SIG-M5 (cell line): ENCODE data around the gene RNF182.
"Not testable (repeated sequence)": the region's sequence is repeated elsewhere in the genome, so short reads cannot be mapped to it uniquely, and the experiment has no call there.

Experiments
- DNase-seq: peaks from one replicate; lab custom pipeline; 2025; lab: John Stamatoyannopoulos, UW

Gene RNF182, protein sequence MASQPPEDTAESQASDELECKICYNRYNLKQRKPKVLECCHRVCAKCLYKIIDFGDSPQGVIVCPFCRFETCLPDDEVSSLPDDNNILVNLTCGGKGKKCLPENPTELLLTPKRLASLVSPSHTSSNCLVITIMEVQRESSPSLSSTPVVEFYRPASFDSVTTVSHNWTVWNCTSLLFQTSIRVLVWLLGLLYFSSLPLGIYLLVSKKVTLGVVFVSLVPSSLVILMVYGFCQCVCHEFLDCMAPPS

DNA sequence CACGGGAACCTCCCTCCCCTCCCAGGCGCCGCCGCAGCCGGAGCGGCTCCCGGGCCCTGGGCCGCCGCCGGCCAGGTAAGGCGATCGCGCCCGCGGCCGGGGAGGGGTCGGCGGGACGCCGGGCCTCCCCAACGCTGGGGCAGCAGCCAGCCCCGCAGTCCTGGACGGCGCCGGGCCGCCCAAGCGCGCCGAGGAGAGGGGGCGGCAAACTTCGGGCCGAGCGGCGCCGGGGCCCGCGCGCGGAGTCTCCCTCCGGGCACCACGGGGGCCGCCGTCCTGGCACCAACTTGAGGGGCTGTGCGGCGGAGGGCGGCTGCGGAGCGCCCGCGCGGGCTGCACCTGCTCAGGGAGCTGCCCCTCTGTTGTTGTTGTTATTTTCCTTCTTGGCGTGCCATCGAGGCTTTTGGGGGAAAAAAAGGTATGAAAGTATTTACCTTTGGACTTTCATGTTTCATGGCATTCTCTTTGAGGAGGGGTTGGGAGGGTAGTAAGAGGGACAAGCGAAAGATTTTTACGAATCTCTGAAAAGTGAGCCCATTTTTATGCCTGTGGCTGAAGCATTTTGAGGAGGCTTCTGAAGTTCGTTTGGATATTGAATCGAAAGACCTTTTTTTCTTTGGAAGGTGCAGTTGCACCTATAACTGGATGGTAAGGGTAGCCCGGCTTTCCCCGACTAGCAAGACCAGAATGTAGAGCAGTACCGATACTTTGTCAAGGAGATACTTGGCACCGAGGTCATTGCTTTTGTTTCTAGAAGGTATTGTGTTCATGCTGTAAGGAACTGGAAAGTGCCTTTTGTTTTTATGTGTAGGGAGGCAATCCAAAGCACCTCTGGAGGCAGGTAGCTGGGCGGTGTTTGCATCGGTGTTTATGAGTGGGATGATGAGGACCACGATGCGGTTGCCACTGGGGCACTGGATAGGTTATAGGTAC, at the start of gene RNF182:
Gene RNF182, plus strand, starts transcription at position 4 of the 933 bp plus-strand sequence. CDS start 52,168 bp downstream, outside the sequence.
- no peak for DNase-seq

DNA sequence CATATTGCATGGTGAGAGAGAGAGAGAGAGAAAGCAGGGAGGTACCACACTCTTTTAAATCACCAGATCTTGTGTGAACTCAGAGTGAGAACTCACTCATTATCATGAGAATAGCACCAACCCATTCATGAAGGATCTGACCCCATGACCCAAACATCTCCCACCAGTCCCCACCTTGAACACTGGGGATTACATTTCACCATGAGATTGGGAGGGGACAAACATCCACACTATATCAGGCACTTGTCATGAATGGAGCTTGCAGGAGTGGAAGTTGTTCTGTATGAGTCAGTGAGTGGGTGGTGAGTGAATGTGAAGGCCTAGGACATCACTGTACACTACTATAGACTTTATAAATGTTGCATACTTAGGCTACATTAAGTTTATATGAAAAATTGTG, 47.7 kb upstream of the RNF182 start:
- no peak for DNase-seq

DNA sequence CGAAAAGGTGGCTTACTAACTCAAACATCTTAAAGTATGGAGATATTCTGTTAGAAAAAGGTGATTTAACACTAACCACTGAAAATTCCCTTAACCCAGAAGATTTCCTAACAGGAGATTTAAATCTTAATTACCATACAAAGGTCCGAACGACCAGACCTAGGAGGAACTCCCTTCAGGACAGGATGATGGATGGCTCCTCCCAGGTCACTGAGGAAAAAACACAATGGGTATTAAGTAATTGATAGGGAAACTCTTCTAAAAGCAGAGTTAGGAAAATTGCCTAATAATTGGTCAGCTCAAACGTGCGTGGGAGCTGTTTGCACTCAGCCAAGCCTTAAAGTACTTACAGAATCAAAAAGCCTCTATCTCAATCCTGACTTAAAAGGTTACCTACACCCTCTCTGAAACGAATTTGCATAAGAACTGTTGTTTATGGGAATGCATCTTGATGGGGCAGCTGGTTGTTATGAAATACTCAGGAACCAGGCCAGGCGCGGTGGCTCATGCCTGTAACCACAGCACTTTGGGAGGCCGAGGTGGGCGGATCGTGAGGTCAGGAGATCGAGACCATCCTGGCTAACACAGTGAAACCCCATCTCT, 44.6 kb upstream of the RNF182 start:
- DNase-seq: not testable (repeated sequence)

DNA sequence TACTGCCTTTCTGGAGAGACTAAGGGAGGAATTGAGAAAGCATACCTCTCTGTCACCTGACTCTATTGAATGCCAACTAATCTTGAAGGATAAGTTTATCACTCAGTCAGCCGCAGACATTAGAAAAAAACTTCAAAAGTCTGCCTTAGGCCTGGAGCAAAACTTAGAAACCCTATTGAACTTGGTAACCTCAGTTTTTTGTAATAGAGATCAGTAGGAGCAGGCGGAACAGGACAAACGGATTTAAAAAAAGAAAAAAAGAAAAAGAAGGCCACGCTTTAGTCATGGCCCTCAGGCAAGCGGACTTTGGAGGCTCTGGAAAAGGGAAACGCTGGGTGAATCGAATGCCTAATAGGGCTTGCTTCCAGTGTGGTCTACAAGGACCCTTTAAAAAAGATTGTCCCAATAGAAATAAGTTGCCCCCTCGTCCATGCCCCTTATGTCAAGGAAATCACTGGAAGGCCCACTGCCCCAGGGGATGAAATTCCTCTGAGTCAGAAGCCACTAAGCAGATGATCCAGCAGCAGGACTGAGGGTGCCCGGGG, 43.1 kb upstream of the RNF182 start:
- no peak for DNase-seq

DNA sequence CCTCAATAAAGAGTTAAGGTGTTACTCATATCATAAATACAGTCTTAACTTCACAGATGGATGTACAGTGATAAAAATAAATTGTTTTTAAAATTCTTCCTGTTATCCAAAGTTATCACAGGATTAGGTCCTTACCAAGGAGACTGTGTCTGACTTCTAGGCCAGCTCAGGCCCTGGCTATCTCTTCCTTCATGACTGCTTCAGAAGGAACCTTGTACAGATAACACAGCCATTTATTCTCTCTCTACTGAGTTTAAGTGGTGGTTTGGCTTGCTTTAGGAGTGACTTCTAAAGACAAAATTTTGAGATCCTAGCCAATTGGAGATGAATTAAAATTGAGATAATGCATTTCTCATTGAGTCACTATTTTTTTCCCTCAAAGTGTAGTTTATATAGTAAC, 40.8 kb upstream of the RNF182 start:
- DNase-seq: no peak

DNA sequence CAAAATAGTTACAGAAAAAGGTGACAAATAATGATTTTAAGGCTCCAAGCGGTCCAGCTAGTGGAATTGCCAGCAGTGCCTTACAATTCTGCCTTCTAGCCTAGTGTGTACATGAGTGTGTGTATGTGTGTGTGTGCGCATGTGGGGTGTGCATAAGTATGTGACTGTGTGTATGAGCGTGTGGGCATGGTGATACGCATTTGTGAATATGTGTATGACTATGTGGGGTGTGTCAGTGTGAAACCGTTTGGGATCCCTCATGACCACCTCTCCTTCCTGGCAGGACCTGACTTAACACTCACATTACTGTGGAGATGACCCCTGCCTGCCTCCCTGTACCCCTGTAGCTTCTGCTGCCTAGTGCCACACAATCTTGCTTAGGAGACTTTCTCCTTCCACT, 40.4 kb upstream of the RNF182 start:
- DNase-seq: no peak

DNA sequence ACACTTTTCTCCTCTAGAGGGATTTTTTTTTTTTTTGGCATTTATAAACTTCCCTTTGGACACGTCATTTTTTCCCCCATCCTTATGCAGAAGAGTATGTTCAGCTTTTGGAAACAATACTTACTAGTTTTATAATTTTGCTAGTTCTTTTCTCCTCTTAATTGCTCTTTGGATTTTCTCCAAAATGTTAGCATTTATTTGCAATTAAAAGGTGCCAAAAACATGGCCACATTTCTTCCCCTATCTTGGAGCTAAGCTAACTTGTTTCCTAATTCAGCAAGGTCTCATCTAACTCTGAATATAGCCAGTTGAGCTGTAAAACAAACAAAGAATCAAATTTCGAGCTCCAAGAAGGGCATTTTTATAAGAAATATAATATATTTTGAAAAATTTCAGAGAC, 39.2 kb upstream of the RNF182 start:
- no peak for DNase-seq

DNA sequence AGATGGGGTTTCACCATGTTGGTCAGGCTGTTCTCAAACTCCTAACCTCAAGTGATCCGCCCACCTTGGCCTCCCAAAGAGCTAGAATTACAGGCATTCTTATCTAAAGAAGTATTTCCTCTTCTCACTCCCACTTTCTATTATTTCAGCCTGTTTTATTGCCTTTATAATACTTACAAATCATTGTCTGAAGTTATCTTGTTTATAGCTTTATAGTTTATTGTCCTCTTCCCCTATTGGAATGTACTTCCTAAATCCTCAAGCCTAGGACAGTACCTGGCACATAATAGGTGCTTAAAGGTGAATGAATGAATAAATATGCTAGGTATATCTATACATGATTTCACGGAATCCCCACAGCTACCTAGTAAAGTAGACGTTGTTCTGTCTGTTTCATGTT, 37.8 kb upstream of the RNF182 start:
- no peak for DNase-seq

DNA sequence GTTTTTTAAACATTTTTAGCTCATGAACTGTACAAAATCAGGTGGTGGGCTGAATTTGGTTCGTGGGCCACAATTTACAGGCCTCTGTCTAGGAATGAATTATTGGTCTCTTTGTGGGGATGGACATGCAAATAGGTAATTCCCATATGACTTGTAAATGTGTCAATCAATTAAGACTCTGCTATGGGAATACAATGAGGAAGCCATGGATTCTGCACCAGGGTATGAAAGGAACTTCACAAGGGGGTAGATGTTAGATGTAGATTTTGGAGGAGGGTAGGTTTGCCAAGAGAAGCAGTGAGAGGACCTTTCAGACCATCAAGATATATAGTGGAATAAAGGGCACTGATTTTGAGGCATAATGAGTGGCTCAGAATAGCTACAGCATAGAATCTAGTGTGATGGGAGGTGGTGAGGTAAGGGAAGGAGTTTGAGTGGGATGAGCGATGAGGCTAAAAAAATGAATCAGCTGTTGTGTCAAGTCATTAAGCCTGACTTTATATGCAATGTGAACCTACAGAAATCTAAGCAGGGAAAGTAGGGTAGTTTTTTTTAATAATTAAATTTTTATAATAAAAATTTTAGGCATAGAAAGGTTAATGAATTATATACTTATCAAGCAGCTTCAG, 32.6 kb upstream of the RNF182 start:
- no peak for DNase-seq

DNA sequence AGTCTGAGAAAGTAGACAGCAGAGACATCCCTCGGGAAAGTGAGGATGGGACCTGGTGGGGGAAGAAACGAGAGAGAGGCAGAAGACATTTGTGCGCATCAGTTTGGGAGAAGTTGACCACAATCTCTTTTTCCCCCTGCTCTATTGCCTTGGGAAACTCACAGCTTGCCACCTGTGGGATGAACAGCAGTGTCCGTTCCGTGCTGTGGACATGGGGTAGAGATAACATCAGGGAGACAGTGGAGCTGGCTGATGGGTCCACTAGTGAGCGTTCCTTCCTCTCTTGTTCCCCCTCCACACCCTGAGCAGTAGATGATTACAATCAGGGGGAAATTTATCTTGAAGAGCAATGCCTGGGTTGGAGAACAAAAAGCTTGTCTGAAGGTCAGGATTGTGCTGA, 21.8 kb upstream of the RNF182 start:
- DNase-seq: no peak

DNA sequence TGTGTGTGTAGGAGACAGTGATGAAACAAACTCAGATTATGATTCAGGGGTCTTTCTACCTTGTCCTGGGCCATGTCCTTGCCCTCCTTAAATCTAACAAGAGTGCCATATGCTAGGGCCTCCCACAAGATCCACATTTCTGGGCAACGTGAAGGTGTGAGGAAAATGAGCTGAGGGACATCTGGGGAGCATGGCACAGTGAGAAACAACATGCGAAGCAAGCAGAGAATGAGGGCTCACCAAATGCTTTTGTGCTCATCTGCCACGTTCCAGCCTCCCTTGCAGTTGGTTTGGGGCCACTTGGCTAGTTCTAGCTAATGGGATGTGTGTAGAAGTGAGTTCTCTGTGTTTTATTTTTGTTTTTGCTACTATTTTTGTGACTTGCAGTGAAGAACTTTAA, 21.4 kb upstream of the RNF182 start:
- no peak for DNase-seq

DNA sequence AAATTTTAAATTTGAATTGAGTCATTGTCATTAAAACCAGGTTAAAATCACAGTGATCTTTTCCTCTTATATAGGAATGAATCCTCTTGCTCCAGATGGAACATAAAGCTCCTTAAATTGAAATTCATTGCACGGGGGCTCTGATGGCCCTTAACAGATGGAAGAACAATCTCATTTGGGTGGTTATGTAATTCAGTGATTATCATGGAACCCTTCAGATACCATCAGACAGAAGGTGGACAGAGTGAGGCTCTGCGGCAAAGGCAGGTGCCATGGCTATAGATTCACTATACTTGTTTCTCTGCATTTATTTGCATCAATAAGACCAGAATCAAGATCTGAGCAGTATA, 17.8 kb upstream of the RNF182 start:
- no peak for DNase-seq

DNA sequence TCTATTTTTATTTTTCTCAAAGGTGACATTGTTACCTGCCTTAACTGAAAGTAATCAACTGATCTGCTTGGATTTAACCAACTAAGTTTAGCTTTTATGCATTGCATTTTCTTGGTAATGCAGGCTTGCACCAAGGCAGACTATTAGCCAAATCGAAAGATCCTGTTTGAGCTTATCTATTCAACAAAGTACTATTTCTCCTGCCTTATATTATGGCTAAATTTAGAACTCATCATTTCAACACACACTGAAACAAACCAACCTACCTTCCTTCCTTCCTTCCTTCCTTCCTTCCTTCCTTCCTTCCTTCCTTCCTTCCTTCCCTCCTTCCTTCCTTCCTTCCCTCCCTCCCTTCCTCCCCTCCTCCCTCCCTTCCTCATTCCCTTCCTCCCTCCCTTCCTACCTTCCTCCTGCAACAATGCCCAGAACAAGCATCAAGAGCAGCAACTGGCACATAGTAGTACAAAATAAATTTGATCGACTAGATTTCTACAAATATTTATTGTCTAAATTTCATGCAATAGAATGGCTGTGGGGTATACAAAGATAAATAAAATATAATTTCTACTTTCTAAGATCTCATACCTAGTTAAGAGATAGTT, 17.0 kb upstream of the RNF182 start:
- no peak for DNase-seq

DNA sequence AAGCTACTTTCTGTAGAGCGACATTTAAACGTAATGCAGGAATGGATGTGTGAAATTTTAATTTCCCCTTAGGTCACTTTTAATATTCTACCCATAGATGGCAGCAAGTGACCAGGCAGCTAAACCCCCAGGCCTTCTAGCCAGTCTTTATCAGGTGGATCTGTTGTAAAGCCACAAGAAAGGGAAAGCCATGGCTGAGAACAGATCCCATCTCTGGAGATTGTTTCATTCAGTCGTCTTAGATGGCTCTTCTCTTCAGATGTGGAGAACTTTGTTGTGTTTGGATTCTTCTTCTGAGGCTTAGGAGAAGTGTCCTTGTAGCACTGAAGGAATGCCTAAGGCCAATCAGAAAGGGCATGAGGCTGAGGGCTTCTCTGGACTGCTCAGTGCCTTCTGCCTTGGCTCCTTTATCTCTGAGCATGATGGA, 15.8 kb upstream of the RNF182 start:
- DNase-seq: no peak

DNA sequence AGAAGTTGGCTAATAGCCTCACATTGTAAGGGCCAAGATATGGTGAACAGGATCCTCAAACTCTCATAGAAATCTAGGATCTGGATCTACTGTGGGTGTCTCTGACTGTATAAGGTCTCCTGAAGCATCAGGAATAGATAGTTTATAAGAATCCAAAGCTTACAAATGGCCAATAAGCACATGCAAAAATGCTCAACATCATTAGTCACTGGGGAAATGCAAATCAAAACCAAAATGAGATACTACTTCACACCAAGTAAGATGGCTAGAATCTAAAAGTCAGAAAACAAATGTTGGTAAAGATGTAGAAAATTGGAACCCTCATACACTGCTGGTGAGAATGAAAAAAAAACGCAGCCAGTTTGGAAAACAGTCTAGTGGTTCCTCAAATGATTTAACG, 14.3 kb upstream of the RNF182 start:
- DNase-seq: no peak

DNA sequence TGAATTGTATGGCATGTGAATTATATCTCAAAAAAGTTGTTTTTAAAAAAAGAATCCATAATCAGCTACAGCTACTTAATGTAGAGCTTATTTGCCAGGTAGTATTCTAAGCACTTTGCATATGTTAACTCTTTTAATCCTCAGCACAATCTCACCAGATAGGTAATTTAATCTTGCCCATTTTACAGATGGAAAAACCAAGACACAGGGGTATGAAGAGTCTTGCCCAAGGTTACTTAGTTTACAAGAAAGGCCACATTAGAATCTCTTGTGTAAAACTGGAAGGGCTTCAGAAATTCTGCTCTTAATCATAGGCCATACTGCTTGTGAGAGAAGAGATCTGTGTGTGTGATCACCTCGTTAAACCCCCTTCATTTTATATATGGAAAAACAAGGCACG, 13.4 kb upstream of the RNF182 start:
- no peak for DNase-seq

DNA sequence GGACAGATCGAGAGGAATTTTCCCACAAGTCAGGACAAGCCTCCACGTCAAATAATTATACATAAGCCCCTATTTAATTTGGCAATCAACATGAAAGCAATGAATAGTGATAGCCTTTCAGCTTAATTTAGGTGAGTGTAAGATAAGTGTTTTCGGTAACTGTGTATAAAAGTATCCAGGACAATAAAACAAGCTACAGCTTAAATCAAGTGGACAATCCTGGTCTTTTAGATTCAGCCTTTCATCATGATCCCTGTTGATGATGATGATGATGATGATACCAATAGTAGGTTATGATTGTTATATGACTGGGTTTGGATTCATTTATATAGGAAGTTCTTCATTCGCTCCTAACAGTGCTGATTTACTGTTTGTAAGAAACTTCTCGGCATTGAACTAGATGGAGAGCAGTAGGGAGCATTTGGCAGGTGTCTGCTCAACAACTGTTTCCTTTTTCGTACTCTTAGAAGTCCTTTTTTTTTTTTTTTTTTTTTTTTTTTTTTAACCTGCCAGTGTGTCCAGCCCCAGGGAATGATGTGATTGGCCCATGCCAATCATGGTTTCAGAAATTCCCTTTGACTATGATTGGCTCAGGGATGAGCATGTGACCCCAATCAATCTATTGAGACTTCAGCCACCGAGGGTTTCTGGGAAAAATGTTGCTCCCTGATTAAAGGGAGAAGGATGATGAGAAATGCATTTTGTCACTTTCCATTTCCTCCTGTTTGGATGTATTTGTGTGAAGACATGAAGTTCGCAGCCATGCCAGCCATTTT, 11.3 kb upstream of the RNF182 start:
- DNase-seq: no peak

DNA sequence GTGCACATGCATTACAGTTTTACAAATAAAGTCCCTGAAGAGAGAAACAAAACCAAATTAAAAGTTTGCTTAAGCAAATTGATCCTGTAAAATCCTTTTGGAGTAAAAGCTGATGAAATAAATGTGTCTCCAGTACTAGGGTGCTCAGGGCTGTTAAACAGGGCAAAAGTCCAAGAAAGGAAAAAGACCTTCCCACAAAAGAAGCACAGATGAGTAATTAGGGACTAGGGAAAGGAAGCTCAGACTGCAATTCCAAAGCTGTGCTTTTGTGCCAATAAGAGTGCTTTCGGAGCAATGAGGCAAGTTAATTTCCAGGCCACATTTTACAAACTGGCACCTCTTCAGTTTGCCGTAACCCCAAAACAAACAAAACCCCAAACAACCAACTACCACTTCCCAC, 10.4 kb upstream of the RNF182 start:
- DNase-seq: no peak

DNA sequence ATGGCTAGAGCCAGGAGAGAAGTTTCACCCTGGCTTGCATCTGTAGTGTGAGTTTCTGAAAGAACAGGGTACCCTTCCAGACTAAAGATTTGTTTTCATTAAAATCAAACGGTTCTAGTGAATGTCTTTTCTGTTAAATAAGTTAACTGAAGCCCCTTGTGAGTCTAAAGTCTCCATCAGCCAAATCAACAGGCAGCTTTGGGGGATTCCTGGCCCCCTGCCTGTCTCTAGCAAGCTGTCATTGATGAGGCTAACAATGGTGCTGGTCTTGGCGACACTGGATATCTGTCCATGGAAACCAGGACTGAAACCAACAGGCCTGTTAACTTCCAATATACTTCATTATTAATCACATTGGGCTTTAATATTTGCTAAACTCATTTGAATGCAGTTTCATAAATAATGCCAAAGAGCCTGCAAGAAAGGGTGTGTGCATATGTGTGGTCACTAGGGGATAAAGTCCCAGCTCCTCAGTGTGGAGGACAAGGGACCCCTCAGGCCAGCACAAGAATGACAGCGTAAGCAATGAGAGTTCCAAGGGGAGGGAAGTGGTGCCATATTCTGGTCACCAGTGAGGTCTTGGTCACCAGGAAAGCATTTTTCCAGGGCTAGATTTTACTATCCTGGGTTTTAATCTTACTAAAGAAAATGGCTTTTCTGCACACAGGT, 9.1 kb upstream of the RNF182 start:
- no peak for DNase-seq

DNA sequence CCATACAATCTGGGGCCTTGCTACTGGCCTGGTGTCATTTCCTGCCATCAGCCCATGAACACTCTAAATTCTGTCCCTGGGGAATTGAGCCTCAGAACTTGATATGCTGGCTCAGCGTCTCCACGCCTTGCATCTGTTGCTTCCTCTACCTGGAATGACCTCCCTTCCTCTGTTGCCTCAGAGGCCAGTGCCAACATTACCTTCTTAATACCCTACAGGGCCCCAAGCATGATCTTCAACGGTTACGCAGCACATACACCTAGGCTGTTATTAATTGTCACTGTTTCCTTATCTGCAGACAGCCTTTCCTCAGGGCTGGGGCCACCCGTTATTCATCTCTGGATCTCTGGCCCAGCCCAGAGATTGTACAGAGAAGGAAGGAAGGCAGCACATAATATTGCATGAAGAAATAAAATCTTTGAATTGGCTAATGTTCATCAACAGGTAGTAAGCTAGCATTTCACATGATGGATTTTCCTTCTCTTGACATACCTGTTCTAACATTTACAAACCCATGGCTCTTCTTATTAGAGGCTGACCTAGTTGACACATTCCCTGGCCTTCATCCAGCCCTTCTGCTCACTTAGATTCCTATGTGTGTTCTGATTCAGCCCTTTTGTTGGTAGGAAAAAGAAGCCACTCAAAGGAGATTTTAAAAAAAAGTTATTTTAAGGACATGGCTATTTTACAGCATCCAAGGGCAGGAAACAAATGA, 8.4 kb upstream of the RNF182 start:
- no peak for DNase-seq
